K562 (cell line): ENCODE measurements around the gene C2orf42. TPM values are rescaled to one million over a fixed set of nuclear protein-coding genes. Genes with fewer than 3 reads are reported as not detected.

Source experiments
- ATF4 ChIP-seq: fragments of 450-650 bp; formaldehyde crosslinking; IDR thresholded peaks from 2 replicates; pipeline ENCODE4 v1.4.0; 2022; ENCODE audit warnings: mild to moderate bottlenecking, moderate library complexity
- ZHX1 ChIP-seq: fragments of 150-350 bp; conservative IDR thresholded peaks from 2 replicates; pipeline ENCODE4 v1.6.1; 2014; ENCODE audit warnings: low read length
- polyA plus RNA-seq, 8 experiments: library from polyadenylated mRNA; depleted of rRNA in 4 of 8; stranded (reverse) in 5 of 8; unstranded in 3 of 8; fragments of >200 nt; fragmentation: Nextera tagmentation in 2 of 8; fragmentation: Illumina TruSeq in 1 of 8; extraction: Ambion mirVana in 2 of 8; extraction: Trizol in 1 of 8; gene quantifications; 2 replicates each; pipeline versions ENCODE4 v1.2.1 to v1.2.3, GENCODE V29; 2011 to 2014; ENCODE audit warnings: inconsistent platforms in 1 of 8, missing spikeins in 1 of 8
- total RNA-seq, 7 experiments: library from RNA; depleted of rRNA in 6 of 7; stranded (reverse); fragments of >200 nt in 6 of 7; fragmentation: Illumina TruSeq in 2 of 7; extraction: Trizol in 2 of 7; gene quantifications; 2 replicates each; pipeline versions ENCODE4 v1.2.1 to v1.2.3, GENCODE V29; 2011 to 2021; ENCODE audit warnings: low replicate concordance in 1 of 7

C2orf42 gene
- total and polyA plus RNA-seq, 9 of the 15 experiments (the other 6 are each of a cell fraction or from before 2014, with no cell fraction given) = 4.6 to 10.9 (median 7.5) TPM

GRCh38 chr2:70143314-70144150 is 47.3 kb downstream of the C2orf42 start (continued):
- TF ChIP-seq ZHX1 (no peak), ATF4 (CRISPR knock-in tag) (peak; percentile 36; the same call in 1 of the 2 replicates)
